SKM-1 (cell line): ENCODE measurements around the gene C11orf71.
A peak's percentile ranks its signal among the peaks of the same experiment; 100 is the strongest.

Source experiments
- DNase-seq: peaks from one replicate; lab custom pipeline; 2025; ENCODE audit not compliant: unreplicated experiment; lab: John Stamatoyannopoulos, UW

The C11orf71 gene

DNA sequence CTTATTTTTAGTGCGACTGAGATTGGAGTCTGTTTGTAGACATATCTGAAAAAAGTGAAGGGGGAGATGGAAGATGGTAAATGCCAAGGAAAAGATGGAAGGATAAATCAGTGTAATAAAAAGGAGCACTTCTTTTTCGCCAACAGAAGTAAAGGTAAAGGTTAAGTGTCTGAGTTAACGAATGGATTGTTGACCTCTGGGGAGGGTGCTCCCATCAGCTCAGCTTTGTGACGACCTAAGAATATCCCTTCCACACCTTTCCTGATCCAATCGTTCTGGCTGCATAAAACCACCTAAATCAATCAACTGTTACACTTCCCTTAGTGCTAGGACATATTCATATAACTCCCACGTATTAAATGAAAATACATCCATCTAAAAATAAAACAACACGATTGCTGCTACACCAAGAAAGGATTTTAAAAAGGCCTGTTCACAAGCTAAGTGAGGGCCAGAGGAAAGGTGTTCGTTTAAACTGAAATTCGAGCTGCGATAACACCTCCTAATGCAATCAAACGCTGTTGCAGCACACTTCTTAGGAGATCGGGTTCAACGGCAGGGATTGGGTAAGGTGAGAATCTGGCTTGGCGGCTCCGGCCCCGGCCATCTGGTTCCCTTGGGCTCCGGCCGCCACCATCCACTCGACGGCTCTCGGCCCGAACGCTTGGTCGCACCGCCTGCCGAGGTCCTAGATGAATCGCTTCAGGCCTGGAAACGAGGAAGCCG is 658 bp downstream of the C11orf71 start:
- peak; percentile 26 for DNase-seq

GRCh38 chr11:114398303-114398920 is 1.9 kb downstream of the C11orf71 start:
- no peak for DNase-seq

DNA sequence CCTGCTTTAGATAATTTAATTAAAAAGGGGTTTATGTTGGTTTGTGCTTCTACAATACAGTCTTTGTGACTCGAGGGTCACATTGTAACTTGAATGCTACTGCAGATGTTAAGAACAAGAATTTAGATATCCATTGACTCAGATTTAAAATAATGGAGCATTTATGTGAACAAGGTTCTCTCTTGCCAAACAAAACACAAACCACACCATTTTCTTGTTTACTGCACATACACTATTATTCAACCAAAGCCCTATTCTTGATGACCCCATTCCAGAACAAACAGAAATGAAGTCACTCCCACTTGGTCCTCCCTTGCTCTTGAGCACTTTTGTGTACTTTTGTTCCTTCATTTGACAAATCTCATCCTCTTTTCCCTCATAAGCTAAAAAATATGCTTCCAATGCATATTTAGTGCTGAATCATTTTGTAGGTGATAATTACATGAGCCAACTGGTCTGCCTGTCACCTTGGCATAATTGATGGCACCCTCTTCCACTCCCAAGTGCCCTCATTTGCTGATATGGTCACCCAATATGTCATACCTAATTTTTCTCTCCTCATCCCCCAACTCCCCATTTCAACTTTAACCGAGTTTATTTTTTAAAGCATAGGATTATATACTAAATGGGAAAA is 2.8 kb downstream of the C11orf71 start:
- no peak for DNase-seq

DNA sequence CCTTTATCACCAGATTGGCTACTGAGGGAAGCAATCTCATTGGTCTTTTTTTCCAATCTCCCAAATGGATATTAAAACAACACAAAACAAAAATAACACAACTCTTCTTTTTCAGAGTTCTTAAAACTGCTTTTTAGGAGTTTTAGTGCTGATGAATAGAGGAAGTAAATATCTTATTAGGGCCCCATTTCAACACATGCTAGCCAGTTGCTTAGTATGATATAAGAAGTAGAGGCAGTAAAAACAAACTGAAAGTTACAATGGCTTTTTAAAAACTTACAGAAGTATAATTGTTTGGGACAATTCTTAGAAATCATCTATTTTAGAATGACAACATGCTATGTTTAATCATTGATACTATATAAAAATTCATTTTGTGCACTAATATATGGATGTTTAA is 3.4 kb downstream of the C11orf71 start:
- no peak for DNase-seq

DNA sequence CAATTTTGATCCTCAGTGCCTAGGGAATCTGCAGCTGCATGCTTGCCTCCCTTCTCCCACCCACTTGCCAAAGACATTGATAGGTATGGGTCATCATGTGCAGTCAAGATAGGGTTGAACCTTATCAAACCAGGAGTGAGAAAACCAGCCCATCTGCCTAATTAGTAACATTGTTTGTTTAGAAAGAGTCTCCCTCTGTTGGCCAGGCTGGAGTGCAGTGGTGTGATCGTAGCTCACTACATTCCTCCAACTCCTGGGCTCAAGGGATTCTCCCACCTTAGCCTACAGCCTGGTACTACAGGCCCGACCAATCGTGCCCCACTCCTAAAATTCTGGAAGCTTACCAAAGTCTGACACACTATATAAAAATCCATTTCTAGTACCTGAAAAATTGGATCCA is 4.6 kb downstream of the C11orf71 start:
- DNase-seq, result no peak

GRCh38 chr11:114392735-114393667 is 7.3 kb downstream of the C11orf71 start:
- no peak for DNase-seq

DNA sequence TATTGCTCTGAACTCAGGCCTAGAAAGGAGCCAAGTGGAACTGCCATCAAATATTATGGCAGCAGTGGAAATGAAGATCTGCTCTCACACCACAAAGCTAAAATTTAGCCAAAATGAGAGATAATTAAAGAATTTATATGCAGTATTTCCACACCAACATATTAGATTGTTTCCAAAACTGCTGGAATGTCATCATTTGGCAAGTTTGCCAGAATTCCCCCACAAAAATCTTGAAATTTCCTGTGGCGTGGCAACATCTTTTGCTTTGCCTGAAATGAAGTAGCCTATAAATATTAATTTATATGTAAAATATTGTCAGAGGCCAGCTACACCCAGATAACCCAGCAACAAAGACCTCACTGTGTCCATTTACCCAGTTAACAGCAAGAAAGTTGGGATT is 13.8 kb downstream of the C11orf71 start:
- no peak for DNase-seq

GRCh38 chr11:114386131-114386530 is 14.2 kb downstream of the C11orf71 start:
- DNase-seq, result no peak

GRCh38 chr11:114384487-114384886 is 15.8 kb downstream of the C11orf71 start:
- no peak for DNase-seq

DNA sequence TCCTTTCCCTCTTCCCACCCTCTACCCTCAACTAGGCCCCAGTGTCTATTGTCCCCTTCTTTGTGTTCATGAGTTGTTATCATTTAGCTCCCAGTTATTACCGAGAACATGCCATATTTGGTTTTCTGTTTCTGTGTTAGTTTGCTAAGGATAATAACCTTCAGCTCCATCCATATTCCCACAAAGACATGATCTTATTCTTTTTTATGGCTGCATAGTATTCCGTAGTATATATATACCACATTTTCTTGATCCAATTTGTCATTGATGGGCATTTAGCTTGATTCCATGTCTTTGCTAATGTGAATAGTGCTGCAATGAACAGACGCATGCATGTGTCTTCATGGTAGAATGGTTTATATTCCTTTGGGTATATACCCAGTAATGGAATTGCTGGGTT is 17.8 kb downstream of the C11orf71 start:
- no peak for DNase-seq

- no peak for DNase-seq
These were observed 20.8 kb downstream of the C11orf71 start for GRCh38 chr11:114379394-114380069.

- DNase-seq, result no peak
These were observed 22.6 kb downstream of the C11orf71 start for GRCh38 chr11:114377612-114378267.

DNA sequence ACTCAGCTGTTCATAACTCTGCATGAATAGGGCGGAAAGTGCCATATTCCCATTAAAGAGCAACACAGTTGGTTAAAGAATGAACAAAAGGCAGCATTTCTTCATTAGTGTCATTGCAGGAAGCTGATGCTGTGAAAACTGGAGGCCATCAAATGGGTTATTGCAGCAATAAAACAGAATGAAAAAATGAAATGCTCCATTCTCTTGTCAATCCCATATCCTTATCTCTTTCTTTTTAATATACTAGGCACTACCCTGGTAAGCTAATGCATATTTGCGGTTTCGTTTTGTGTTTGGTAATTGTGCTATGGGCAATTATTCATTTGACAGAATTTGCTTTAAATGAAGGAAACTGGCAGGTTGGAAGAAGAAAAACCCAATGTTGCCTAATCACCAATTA is 25.3 kb downstream of the C11orf71 start:
- no peak for DNase-seq

DNA sequence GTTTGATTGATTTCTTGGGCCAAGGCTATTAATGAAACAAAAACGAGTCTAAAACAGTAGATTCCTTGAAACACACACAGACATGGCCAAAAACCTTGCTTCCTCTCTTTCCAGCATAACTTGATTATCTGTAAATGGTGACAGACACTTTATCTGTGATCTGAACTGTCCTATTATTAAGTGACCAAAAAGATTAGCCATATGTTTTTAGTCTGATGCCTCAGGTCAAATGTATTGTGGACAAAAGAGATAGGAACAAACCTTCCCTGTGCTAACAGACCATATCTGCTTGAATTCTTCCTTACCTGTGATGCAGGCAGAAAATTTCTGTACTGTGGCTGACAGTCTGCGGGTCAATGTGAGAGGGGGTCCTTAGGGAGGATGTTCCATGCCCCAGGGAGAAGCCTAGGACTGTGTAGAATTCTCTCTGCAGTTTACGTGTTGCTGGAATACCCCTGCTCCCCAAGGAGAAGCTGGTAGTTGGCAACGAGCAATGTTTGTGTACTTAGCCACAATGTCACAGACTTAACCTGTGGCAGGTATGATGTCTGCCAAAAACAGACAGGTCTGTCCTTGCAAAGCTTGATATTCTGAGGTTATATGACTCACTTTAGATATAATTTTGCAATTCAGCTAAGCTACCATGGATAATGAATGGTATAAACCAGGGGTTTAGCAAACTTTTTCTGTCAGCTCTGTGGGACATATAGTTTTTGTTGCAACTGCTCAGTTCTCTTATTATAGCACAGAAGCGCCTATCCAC is 31.2 kb downstream of the C11orf71 start:
- DNase-seq, result no peak

- no peak for DNase-seq
These were observed 32.9 kb downstream of the C11orf71 start for GRCh38 chr11:114367244-114367957.

DNA sequence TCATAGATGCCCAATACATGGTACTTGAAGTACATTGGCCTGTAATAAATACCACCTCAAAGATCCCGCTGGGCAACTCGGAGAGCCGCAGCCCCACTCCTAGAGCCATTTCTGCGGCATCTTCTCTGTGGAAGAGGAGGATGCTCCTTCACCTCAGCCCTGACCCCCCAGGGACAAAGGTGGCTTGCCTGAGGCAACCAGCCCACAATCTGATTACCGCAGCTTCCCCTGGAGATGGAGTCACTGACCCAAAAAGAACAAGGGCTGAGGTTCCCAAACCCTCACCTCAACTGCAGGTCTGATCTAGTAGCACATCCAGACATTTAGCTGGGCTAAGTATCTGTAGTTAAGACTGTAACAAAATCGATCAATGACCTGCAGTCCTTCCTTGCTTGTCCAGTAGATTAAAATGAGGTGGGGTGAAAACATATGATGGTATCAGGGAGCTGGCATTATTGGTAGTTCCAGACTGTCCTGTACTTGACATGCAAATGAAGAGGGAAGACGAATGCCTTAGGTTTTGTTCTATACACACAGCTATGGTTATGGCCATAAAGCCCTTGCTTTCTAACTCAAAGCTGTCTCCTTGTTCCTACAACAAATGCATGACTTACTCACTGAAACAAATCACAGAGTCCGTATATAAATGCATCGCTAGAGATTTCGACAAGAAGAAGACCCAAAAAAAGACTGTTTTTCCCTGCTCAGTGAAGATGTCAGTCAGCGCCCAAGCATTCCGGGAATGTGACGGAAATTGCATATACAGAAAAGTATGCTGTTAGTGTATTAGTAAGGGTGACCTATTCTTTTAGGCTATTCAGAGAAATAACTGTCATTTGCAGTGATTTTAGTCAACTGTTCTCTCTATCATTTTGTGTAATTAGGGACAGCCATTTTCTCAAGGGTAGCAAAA is 33.7 kb downstream of the C11orf71 start:
- DNase-seq, result no peak

GRCh38 chr11:114362958-114363357 is 37.4 kb downstream of the C11orf71 start:
- no peak for DNase-seq

DNA sequence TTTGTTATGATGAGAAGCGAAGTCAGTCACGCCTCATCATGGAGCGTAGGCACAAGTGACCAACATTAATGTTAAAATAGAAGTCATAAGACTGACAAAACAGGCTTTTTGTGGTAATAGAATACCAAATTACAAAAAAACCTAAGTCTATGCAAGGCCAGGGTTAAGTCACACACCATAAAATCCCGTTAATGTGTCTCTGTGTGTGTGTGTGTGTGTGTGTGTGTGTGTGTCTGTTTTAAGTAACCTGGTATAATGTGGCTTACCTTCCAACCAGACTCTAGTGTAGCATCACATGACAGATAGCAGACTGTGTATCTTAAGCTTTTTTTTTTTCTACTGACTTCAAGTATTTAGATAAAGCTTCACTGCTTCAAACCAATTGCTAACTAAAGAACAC is 38.0 kb downstream of the C11orf71 start:
- DNase-seq, result no peak
